ENCODE measurements around the gene PMS1.

GRCh38 chr2:189851174-189851826 is 67.0 kb downstream of the PMS1 start:
- TF ChIP-seq POLR2AphosphoS5 (IDR thresholded peaks at IDR 0.05; ENCODE audit: borderline replicate concordance, low read depth, low read length) (no peak), EZH2 (IDR thresholded peaks at IDR 0.05) (no peak), FOXP2 (optimal IDR thresholded peaks at IDR 0.05; ENCODE audit: control extremely low read depth, extremely low read length, insufficient read depth) (no peak)

Data from SK-N-MC (cell line).